Activated gamma-delta T cell treated with Interleukin-2 at 50 U/mL for 16 hours (primary cell): Measurements from ENCODE around the gene FLNB.
A peak's percentile ranks its signal among the peaks of the same experiment; 100 is the strongest.

Experiments
- DNase-seq: peaks from one replicate; pipeline ENCODE4 v3.0.0-alpha.2; 2020

FLNB gene

DNA sequence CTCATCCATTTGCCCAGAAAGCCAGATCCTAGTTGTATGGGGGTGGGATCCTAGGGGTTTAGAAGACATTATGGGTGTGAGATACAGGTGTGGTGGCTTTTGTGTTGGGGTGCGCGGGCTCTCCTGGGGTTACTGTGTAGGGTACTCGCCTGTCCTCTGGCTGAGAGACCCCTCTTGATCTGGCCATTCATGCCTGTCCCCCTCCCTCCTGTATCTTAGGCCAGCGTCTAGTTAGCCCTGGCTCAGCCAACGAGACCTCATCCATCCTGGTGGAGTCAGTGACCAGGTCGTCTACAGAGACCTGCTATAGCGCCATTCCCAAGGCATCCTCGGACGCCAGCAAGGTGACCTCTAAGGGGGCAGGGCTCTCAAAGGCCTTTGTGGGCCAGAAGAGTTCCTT lies 161.1 kb downstream of the FLNB start:
- DNase-seq = no peak

DNA sequence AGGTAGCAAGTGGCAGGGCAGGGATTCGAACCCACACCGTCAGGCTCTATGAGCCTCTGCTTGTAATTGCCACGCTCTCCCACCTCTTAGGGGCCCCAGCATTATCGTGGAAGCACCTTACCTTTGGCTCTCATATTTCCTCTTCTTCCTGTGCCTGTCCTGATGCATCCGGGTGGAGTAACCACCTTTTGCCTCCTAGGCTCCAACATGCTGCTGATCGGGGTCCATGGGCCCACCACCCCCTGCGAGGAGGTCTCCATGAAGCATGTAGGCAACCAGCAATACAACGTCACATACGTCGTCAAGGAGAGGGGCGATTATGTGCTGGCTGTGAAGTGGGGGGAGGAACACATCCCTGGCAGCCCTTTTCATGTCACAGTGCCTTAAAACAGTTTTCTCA lies 162.2 kb downstream of the FLNB start:
- no peak for DNase-seq

DNA sequence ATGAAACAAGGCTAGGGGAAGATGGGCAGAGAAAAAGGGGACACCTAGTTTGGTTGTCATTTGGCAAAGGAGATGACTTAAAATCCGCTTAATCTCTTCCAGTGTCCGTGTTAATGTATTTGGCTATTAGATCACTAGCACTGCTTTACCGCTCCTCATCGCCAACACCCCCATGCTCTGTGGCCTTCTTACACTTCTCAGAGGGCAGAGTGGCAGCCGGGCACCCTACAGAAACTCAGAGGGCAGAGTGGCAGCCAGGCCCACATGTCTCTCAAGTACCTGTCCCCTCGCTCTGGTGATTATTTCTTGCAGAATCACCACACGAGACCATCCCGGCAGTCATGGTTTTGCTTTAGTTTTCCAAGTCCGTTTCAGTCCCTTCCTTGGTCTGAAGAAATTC lies 162.9 kb downstream of the FLNB start:
- DNase-seq = no peak

DNA sequence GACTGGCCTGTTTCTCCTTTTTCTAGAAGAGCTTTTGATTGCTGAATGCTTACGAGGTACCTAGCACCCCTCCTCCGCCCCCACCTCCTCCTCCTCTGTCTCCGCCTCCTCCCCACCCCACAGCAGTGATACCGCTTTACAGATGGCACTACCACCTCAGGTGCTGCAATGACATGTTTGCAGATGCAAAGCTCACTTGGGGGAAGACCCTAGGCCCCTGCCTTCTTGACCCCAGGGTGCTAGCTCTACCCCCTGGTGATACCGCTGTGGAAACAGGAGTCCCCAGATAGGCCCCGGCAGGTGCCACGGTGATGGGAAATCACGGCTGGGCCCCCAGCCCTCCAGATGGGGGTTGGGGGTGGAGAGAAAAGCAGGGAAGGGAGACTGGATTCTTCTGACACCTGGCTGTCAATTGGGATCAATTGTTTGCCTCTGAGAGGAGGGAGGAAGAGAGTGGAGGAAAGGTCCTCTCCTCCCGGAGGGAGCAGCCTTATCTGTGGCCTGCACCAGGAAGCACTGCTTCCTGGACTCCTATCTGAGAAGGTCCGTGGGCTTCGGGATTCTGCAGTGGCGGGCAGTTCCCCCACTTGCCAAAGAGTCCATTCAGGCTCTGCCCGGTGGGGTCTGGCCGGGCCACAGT lies 164.9 kb downstream of the FLNB start:
- DNase-seq = no peak

DNA sequence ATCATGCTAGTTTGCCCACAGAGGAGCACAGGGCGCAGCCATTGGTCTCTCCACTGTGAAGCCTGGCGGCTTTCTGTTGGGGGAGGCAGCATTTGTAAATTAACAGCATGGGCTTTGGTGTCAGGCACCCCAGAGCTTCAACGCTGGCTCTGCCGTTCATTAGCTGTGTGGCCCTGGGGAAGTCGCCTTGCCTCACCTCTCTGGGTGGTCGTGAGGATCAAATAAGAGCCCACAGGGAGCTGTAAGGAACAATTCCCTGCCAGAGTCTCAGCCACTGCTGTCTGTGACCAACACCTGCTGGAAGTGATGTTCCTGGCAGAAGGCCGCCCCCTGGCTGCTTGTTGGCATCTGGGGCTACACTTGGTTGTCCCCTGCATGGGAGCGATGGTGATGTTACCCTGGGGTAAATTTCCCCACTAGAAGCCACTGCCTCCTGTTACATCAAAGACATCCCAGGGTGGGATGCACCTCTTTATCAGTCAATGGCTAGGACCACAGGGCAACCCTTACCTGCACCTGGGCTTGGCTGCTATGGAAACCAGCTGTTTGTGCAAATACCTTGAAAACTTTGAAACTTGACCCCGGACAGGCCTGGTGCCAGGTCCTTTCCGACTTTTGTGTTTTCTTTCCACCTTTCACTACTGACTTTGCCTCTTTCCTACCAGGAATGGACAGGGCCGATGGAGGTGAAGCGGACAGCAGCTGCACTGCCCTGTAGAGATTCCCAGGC lies 165.6 kb downstream of the FLNB start:
- DNase-seq = peak; percentile 13

DNA sequence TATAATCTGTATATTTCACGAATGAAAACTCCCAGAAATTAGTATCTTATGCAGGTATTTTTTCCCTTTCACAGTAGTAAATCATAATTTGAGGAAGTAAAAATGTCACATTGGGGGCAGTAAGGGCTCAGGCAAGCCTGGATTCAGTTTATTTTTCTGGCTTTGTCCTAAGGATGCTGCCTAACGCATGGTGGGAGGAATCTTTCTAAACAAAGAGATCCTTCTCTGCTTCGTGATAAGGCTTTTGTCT lies 166.9 kb downstream of the FLNB start:
- DNase-seq = no peak

DNA sequence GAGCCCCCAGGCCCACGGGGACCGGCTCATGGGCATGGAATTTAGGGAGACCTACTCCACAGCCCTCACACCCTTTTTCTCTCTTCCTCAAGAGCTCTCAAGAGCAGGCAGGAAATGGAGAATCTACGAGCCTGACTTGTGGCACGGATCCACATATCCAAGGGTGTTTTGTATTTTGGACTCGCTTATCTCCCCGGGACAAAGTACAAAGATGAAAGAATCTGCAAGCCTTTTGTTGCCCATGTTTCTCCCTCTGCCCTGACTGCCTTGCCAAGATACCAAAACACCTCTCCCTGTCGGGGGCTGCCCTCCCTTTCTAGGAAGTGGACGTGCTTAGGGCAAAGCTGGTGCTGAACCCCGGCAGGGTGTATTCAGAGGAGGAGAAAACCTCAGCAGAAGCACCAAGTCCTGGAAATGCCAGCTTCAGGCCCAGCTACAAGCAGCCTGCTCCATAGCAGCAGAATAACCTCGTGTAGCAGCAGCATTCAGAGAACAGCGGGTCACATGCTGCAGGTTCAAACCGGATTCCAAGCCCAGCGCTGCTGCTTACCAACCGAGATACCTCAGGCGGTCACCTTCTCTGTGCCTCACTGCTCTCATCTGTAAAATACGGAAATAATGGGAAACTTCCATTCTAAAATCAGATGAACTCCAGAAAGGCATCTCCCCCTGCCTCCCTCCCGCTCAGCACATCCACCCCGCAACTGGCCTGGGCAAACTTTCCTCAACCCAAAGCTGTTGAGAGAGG lies 167.4 kb downstream of the FLNB start:
- no peak for DNase-seq

DNA sequence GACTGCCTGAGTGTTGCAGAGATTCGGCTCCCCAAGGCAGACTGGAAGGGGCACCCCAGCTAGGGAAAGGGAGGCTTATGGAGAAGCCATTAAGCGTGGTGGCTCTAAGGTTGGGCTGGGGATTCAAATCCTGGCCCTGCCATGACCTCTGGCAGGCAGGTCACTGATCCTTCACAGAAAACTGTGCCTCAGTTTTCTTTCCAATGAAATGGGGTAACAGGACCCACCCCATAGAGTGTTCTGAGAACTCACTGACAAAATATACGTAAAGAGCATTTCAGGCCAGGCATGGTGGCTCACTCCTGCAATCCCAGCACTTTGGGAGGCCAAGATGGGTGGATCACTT lies 167.9 kb downstream of the FLNB start:
- DNase-seq = no peak

DNA sequence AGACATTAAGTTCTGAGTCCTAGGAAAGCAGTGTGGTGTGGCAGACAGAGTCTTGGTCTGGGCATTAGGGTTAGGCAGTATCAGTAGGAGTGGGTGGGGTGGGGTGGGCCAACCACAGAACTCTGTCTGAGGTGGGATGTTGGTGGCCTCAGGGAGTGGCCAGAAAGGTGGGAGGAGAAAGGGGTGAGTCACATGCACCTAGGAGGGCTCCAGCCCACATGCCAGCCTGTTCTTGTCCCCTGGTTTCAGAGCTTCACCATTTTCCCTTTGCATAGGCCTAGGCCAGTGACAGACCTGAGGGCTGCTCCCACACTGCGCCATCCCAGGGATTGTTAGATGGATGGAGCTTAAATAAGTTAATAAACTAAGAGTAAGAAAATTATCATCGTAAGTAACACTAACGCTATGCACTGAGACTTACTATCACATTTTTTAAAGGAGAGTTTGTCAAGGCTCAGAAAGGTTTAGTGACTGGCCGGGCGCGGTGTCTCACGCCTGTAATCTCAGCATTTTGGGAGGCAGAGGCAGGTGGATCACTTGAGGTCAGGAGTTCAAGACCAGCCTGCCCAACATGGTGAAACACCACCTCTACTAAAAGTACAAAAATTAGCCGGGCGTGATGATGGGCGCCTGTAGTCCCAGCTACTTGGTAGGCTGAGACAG lies 168.7 kb downstream of the FLNB start:
- no peak for DNase-seq

DNA sequence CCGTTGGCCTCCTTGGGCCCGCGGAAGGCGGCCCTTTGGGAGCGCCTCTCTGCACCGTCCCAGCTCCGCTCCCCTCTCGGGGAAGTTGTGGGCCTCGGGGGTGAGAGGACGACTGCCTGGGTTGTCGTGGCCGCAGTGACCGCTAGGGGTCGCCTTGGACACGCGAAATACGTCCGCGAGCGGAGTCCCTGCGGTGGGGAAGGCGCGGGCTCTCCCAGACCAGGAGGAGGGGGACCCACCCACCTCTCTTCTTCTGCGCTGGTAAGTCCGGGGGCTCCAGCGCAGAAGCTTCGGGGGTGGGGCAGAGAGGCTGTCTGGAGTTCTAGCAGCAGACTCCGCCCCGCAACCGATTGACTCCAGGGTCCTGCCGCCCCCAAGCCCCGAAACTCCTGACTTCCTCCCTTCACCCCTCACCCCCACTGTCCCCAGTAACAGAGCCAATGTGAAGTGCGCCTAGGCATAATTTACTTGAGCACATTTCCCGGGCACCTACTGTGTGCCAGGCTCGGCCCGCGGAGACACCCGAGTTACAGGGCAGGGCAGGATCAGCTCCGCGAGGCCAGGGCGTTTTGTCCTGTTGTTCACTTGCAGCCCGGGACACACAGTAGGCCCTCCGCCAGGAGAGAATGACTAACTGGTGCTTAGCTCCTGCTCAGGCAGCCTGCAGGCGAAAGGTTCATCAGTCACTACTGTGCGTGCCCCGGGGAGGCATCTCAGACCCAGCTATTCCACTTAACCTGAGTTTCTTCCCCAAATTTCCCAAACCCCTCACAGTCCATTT lies 169.7 kb downstream of the FLNB start:
- peak; percentile 93 for DNase-seq

DNA sequence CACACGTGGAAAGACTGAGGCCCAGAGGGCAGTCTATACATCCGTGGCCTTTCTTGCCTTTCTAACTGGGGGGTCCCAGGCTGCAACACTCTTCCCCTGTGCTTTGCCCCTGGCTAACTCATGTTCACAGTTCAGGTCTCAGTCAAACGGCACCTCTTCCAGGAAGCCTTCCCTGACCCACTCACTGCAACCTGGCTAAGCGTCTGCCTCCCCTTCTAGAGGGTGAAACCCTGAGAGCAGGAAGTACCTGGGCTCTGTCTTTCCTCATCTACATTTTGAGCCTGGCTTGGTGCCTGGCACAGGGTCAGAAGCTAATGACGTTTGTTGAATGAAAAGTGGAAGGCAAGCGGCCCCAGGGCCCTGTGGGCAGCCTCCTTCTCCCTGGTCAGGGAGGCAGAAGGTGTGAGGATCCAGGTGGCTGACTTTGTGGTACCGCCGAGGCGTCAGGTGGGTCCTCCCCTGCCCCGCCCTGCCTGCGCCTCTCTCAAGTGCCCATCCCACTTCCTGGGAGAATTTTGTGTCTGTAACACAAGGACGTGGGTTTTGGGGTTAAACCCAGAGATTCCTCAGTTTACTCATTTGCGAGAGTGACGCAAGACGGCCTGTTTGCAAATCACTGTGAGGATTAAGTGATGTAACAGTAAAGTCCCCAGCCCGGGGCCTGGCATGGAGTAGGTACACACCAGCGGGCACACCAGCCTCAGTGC lies 170.5 kb downstream of the FLNB start:
- no peak for DNase-seq

DNA sequence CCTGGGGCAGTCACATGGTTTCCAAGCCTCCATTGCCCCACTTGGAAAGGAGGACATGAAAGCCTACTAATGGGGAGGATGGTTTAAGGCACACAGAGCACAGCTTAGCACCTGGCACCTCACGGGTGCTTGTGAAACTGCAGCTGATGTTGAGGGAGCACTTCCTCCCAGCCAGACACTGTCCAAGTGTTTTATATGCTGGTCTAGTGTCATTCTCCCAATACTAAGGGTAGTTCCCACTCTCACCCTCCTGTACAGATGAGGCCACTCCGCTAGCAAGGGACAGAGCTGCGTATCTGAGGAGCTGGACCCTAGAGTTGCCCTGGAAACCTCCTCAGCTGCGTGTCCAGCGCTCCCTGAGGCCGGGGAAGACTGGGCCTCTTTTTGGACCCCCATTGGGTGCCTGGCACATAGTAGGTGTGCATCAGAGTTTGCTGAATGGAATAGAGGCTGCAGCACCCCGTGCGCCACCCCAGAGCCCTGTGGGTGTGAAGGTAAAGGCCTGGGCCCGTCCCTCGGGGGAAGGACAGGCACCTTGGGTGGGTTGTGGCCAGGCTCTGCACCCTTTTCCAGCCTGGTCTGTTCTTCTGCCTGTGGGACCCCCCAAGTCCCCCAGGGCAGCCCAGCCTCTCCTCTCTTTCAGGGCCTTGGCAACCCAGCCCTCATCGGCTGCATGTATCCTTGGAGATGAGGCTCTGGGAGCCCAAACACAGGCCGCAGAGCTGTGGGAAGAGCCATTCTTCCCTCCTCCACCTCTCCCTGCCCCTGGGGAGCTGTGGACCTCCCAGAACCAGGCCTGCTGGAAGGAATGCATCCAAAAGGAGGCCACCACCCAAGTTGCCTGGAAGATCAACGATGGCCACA lies 171.2 kb downstream of the FLNB start:
- DNase-seq = no peak

DNA sequence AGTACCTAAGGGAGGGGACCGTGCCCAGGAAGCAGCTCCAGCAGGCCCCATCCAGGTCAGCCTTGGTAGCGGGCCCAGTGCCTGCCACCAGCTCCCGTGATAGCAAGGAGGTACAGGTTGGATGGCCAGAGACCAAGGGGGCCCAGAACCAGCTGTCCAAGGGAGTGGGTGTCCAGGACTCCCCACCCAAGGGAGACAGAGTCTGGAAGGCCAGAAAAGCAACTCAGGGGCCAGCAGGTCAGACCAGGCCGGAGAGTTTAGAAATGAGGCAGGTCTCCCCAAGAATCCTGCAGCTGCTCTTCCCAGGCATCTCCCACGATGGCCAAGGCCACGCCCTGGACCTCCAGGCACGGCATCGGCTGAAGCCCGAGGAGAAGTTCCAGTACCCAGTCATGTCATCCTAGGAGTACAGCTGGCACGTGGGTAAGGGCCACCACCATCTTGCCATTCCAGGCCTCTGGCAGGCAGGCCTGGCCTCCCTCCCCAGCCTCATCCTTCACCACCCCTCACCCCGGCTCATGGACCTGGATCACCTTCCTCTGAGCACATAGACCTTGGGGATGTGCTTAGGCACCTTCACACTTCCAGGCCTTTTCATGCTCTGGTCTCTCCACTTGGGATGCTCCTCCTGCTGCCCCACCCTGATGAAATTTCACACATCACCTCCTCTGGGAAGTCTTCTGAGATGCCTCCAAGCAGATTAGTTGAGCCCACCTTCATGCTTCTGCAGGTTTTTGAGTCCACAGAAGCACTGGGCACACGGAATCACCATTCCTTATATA lies 172.1 kb downstream of the FLNB start:
- no peak for DNase-seq

DNA sequence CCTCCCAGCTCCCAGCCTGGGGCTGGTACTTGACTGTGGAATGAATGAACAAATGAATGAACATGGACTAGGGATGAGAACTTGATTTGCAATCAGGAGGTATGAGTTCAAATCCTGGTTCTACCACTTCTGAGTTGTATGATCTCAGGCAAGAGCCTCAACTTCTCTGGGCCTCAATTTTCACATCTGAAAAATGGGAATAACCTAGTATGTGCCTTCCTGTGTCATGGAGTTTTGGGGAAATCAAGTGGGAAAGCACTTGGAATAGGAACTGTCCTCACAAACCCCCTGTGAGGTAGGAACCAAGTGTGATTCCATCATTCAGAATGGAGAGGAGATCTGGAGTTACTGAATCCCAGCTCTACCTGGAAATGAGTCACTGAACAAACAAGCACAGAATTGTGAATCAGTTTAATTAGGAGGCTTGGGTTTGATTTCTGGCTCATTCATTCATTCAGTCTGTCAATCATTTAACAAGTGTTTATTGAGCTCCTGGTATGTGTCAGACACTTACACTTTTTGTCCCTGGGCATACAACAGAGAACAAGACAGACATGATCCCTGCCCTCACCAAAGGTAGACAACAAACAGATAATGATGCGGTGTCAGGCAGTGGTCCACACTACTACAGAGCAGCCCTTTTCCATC lies 172.8 kb downstream of the FLNB start:
- no peak for DNase-seq

DNA sequence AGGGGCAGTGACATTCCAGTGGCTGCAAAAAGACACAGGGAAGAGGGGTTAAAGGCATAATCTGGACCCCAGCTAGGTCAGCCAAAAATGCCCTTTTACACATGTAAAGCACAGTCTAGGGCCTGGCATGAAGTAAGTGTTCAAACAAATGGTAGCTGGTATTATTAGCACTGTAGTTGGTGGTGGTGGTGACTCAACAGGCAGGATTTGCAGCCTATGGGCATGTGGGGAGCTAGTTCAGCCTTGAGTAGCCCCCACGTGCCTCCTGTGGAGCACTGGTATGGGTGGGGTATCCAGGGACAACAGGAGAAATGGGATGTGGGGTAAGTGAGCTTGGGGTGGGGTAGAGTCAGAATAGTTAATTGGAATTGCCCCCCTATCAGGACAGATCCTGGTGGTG lies 175.0 kb downstream of the FLNB start:
- no peak for DNase-seq

DNA sequence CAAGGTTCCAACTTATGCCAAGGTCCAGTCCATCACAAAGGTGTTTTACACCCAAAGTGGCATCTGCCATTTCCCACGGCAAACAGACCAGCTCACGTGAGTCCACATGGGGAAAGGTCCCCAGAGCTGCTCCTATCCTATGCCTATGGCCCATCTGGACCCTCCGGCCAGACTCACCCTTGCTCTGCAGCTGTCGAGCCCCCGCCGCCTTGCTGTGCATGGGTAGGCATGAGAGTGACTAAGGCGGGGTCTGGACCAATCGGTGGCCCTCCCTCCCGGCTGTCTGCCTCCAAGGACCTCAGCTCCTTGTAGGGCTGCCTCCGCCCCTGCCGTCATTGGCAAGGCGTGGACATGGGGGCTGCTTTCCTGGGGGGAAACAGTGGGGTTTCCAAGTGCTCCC lies 175.7 kb downstream of the FLNB start:
- DNase-seq = no peak

DNA sequence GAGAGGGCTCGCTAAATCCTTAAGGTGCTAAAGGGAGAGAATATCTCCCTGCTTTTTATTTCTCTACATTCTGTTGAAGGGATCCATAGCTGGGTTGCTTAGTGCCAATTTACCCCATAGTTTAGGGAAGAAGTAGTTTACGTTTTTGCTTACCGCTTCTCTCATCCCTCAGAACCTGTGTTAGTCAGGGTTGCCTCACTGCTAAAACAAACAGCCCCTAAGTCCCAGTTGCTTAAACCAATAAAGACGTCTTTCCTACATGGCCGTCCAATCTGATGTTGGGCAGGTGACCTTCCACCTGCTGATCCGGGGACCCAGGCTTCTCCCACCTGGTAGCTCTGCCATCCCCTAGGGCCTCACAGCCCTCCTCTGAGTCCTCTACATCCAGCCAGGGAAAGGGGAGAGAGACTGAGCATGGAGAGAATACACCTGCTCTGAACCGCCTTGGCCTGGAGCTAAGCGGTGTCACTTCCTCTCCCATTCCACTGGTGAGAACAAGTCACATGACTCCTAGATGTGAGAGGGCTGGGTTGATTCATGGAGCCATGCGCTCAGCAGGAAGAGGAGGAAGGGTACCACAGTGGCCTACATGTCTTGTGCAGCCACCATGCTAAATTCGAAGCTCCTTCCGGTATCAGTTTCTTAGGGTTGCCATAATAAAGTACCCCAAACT lies 176.2 kb downstream of the FLNB start:
- DNase-seq = no peak

DNA sequence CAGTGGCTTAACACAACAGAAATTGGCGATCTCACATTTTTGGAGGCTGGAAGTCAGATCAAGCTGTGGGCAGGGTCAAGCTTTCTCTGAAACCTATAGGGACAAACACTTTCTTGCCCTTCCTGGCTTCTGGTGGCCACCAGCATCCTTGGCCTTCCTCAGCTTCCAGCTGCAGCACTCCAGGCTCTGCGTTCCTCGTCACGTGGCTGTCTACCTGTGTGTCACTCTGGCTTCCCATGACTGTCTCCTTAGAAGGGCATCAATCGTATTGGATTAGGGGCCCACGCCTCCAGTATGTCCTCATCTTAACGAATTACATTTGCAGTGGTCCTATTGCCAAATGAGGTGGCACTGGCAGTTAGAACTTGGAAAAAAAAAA lies 176.7 kb downstream of the FLNB start:
- no peak for DNase-seq

DNA sequence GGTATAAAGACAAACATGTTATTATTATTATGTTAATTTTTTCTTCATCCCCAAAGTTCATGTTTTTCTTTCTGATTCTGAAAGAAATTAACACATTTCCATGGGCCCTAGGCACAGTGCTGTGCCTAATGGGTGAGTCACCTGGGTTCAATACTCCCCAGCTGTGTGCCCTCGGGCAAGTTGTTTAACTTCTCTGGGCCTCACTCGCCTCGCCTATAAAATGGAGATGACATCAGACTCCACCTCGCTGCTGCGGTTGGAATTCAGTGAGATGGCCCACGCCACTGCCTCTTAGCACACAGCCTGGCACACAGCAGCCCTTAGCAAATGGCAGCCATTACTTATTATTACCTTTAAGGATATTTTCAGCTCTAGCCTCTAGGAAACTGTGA lies 179.9 kb downstream of the FLNB start:
- no peak for DNase-seq
